ENCODE measurements around the gene RHEX. TPM values are rescaled to one million over a fixed set of nuclear protein-coding genes. Genes with fewer than 3 reads are reported as not detected.

RHEX gene
- polyA plus RNA-seq, 1 donor: 0.45 TPM

DNA sequence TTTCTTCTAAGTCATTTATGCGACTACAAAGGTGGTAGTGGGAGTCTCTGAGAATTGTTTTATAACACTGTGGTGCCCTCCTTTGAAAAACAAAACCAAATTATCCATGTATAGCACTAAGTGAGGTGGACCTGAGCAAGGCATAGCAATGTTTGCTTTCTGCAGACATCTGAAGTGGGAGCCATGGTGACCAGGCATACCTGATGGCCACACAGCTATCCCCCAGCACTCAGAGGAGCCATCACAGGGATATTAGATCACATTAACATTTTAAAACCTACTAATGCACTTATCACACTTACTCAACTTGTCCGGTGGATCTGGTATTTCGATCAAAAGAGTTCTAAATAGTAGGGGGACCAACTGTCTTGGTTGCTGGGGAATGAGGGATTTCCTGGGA, 89.0 kb downstream of the RHEX start:
- Histone ChIP-seq H3K27ac (ENCODE audit: low read length) (no peak overlapping the region), H3K4me1 (ENCODE audit: control insufficient read depth, insufficient read depth, low read length) (no peaks in the 10 kb centered on the region), H3K27me3 (ENCODE audit: control insufficient read depth, insufficient read depth, low read length) (no peaks in the 10 kb centered on the region), H3K9me3 (ENCODE audit: control insufficient read depth, low read depth, low read length) (no peaks in the 10 kb centered on the region), H3K4me3 (ENCODE audit: low read length) (no peak overlapping the region), H3K36me3 (ENCODE audit: control insufficient read depth, insufficient read depth, low read length) (no peaks in the 10 kb centered on the region)
- no CpG with 5 or more reads among the region's 3 CpGs for WGBS (ENCODE audit: insufficient coverage, low lambda C conversion rate)
- DNase-seq: no peak

DNA sequence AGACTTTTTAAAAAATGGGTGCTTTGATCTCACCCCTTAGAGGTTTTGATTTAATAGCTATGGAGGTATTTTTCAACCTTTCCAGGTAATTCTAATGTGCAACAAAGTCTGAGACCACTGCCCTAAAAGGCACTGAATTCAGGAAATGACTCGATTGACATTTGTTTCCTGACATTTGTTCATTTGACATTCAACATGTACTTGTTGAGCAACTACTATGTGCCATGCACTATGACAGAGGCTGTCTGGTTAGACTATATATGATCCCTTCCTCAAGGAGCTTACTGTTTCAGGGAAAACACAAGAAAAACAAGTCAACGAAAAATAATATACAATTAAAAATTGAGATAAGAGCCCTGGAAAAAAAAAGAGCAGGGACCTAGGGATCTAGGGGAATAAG, 89.8 kb downstream of the RHEX start:
- H3K36me3 ChIP-seq (ENCODE audit: control insufficient read depth, insufficient read depth, low read length): no peaks in the 10 kb centered on the region
- no peaks in the 10 kb centered on the region for H3K27me3 ChIP-seq (ENCODE audit: control insufficient read depth, insufficient read depth, low read length)
- H3K4me3 ChIP-seq (ENCODE audit: low read length): no peak overlapping the region
- no peak overlapping the region for H3K27ac ChIP-seq (ENCODE audit: low read length)
- no peak for DNase-seq
- H3K9me3 ChIP-seq (ENCODE audit: control insufficient read depth, low read depth, low read length): no peaks in the 10 kb centered on the region
- 60% methylated on average over 1 of the region's 2 CpGs for WGBS (ENCODE audit: insufficient coverage, low lambda C conversion rate)
- no peaks in the 10 kb centered on the region for H3K4me1 ChIP-seq (ENCODE audit: control insufficient read depth, insufficient read depth, low read length)

DNA sequence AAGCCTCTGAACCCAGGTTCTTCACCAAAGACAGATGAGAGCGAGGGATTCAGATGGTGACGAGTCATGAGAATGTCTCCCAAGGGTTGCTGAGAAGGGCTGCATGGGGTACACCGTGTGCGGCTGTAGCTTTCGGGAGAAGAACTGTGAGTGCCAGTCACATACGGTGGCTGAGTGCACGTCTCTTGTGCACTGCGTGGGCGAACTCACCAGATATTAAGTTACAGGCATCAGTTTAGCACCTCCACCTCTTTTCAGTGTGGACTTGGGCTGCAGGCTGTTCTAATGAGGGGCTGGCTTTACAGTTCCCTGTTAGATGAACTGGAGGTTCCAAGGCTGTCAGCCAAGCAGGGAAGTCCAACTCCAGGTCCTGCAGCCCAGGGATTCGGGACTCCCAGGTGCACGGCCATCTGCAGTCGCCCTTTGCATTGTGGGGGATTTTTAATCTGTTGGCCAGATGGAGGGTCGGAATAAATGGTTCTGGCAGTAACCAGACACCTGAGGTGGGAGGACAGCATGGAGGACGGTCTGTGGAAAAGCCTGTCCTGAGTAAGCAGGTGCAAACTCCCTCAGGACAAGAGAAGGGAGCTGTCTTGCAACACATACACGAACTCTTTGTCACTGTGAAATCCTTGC, 90.7 kb downstream of the RHEX start:
- no peak overlapping the region for H3K4me3 ChIP-seq (ENCODE audit: low read length)
- no peaks in the 10 kb centered on the region for H3K4me1 ChIP-seq (ENCODE audit: control insufficient read depth, insufficient read depth, low read length)
- H3K36me3 ChIP-seq (ENCODE audit: control insufficient read depth, insufficient read depth, low read length): no peaks in the 10 kb centered on the region
- H3K9me3 ChIP-seq (ENCODE audit: control insufficient read depth, low read depth, low read length): no peaks in the 10 kb centered on the region
- no CpG with 5 or more reads among the region's 15 CpGs for WGBS (ENCODE audit: insufficient coverage, low lambda C conversion rate)
- no peaks in the 10 kb centered on the region for H3K27me3 ChIP-seq (ENCODE audit: control insufficient read depth, insufficient read depth, low read length)
- no peak for DNase-seq
- no peak overlapping the region for H3K27ac ChIP-seq (ENCODE audit: low read length)

DNA sequence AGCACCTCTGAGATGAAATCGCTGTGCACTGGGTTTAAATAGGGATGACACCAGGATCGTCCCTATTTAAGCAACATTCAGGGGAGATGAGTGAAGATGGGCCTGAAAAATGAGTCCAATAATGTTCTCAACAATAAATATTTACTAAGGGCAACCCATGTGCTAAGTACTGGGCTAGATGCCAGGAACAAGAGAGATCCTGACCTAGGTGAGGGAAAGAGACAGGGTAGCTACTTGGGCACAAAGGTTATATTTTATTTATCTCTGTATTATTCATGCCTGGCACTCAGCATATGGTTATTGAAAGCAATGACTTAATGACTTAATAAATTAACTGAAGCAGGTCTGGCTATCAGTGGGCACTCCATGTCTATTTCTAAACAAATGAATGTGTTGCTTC, 91.6 kb downstream of the RHEX start:
- no peaks in the 10 kb centered on the region for H3K27me3 ChIP-seq (ENCODE audit: control insufficient read depth, insufficient read depth, low read length)
- WGBS (ENCODE audit: insufficient coverage, low lambda C conversion rate): no CpG with 5 or more reads among the region's 2 CpGs
- no peak overlapping the region for H3K4me3 ChIP-seq (ENCODE audit: low read length)
- no peaks in the 10 kb centered on the region for H3K4me1 ChIP-seq (ENCODE audit: control insufficient read depth, insufficient read depth, low read length)
- H3K9me3 ChIP-seq (ENCODE audit: control insufficient read depth, low read depth, low read length): no peaks in the 10 kb centered on the region
- no peak overlapping the region for H3K27ac ChIP-seq (ENCODE audit: low read length)
- no peaks in the 10 kb centered on the region for H3K36me3 ChIP-seq (ENCODE audit: control insufficient read depth, insufficient read depth, low read length)
- peak in 1 of 2 donors; percentile 10 for DNase-seq

DNA sequence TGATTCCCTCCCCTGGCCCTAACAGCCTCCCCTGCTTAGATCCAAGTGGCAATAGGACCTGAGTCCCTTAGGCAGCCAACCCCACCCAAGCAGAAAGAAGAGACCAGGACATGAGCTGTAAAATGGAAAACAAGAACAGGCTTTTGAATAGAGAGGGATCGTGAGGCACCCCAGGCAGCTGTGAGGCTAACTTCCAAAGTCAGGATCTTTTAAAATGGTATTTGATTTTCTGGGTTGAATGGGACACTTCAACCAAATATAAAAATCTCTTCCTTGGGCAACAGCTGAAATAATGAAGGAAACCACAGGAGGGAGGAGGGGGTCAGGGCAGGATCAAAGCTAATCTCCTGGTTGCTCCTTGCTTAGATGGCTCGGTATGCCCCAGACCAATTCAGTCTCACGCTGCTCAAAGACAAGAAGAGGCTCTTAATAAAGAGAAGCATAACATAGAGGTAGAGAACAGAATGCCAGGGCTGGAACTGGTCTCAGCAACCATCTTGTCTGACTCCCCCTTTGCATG, 92.9 kb downstream of the RHEX start:
- Histone ChIP-seq H3K4me3 (ENCODE audit: low read length) (no peak overlapping the region), H3K27ac (ENCODE audit: low read length) (no peak overlapping the region), H3K9me3 (ENCODE audit: control insufficient read depth, low read depth, low read length) (no peaks in the 10 kb centered on the region), H3K4me1 (ENCODE audit: control insufficient read depth, insufficient read depth, low read length) (no peaks in the 10 kb centered on the region), H3K36me3 (ENCODE audit: control insufficient read depth, insufficient read depth, low read length) (no peaks in the 10 kb centered on the region), H3K27me3 (ENCODE audit: control insufficient read depth, insufficient read depth, low read length) (no peaks in the 10 kb centered on the region)
- 80% methylated on average over 1 of the region's 3 CpGs for WGBS (ENCODE audit: insufficient coverage, low lambda C conversion rate)
- no peak for DNase-seq

Other genes starting within 250 kb of the RHEX start
- gene SLC41A1, start 240.0 kb upstream of the RHEX start, polyA plus RNA-seq: 8.2 TPM
- gene PM20D1, start 203.0 kb upstream of the RHEX start, polyA plus RNA-seq: 1.1 TPM
- 0.03 TPM for gene SLC26A9, start 109.7 kb upstream of the RHEX start, polyA plus RNA-seq
- gene RAB7B, start 49.8 kb upstream of the RHEX start, polyA plus RNA-seq: 5.4 TPM
- 19.6 TPM for gene CTSE, start 29.3 kb upstream of the RHEX start, polyA plus RNA-seq
- gene AVPR1B, start 64.2 kb downstream of the RHEX start, polyA plus RNA-seq: 0.81 TPM
- 3.3 TPM for gene FAM72A, start 149.7 kb downstream of the RHEX start, polyA plus RNA-seq
- 24.4 TPM for gene SRGAP2, start 150.4 kb downstream of the RHEX start, polyA plus RNA-seq

Data from large intestine (tissue), 3 donors.